GM12801 (cell line): ENCODE results near the gene ORC3.

Experiments used
- CTCF ChIP-seq: IDR thresholded peaks from one replicate; pipeline ENCODE4 v1.5.1; 2011; ENCODE audit warnings: control low read depth; ENCODE audit not compliant: insufficient read length; ENCODE audit errors: extremely low read depth

The ORC3 gene

DNA sequence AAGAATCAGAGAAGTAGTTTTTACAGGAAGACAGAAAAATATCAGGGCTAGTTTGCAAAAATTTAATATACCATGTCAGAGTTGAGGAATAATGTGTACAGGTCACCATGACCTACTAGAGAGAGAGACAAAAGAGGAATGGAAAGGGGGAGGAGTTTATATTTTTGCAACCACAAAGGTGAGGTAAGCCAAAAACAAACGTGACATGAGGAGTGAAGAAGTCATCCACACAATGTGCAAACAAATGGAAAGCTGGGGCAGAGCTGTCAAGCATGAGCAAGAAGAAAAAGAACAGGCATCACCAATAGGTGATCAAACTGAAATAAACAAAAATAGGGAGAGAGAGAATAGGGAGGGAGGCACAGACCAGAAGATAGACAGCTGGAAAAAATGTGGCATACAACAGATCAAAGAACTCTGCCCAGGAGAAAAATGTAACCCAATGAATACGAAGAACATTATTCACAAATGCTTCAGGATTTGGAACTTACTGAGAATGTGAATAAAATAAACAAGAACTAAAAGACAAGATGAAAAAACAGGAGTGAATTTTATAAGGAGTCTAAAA is 15.6 kb upstream of the ORC3 start:
- TF ChIP-seq CTCF, result no peak

DNA sequence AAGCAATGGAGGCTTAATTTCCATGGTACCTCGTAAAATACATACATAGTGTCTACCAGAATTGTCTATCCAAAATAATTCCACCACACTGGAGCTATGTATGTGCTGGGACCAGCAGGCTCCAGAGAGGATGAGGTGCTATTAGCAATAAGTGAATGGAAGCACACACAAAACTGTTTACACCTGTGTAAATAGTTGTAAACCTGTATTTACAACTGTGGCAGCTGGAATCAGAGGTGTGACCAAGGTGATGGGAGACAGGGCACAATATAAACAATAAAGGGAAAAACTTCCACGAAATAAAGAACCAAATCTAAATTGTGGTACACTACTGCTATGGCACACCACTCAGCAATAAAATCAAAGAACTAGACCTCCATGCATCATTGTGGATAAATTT is 14.5 kb upstream of the ORC3 start:
- no peak for TF ChIP-seq CTCF

- no peak for TF ChIP-seq CTCF
These were observed 6.1 kb upstream of the ORC3 start for GRCh38 chr6:87583822-87584221.

DNA sequence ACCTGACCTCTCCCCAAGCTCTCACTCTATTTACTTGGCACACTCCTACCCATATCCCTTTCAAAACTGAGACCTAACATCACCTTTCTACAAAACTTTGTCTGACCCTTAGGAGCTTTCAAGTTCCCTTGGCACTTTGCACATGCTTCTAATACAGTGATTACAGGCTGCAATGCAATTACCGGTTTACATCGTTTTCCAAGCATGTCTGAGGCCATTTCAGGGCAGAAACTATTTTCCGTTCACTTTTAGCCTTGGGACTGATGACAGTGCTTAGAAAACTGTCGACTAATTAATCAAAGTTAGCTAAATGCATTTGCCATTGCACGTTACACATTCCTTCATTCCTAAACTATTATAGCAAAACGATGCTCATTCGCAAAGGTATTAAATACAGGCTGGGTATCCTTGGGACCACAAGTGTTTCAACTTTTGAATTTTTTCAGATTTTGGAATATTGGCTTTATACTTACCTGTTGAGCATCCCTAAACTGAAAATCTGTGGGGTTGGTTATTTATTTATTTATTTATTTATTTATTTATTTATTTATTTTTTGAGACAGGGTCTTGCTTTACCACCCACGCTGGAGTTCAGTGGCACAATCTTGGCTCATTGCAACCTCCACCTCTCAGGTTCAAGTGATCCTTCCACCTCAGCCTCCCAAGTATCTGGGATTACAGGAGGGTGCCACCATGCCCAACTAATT is 3.4 kb upstream of the ORC3 start:
- no peak for TF ChIP-seq CTCF

DNA sequence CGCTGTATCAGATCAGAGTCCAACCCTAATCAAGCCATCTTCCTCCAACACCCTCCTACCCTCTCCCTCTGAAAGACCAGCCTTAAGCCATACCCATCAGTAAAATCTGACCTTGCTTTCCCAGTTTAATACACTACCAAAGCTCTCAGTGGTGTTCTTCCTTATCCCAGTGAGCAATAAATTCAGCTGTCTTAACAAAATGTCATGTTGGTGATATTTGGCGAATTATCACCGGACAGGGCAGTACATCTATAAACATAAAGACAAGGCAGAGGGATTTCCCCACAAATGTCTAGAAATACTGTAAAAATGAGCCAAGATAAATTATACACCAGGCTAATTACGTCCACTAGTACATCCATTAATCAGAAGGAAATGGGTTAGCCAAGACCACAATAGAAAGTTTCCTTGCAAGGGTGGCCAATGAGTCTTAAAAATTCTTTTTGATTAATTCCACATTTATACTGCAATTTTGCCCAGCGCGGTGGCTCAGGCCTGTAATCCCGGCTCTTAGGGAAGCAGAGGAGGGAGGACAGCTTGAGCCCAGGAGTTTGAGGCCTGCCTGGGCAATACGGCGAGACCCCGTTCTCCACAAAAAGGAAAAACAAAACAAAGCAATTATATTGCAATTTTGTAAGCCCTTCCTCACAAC is 1.1 kb upstream of the ORC3 start:
- TF ChIP-seq CTCF, result no peak

DNA sequence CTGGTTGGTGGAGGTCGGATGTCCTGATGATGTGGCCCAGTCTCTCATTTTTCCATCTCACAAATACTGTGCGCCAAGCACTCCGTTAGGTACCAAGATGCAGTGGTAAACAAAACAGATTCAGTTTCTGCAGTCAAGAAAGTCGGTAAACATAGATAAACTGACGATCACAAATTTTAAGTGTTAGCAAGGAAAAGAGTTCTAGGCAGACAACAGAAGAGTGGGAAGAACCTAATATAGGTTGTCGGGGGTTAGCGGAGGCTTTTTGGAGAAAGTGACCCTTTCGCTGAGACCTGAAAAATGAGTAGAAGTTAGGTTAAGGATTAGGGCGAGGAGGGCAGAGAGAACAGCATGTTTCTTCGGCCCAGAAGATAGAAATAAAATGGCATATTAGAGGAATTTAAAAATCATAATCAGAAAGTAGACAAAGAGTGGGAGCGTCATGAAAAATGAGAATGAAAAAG is 514 bp downstream of the ORC3 start:
- no peak for TF ChIP-seq CTCF

- TF ChIP-seq CTCF, result no peak
These were observed 1.1 kb downstream of the ORC3 start for GRCh38 chr6:87590990-87591389.
